Lung (tissue), 12 donors: ENCODE measurements around the gene ZFP36L1. TPM values are rescaled to one million over a fixed set of nuclear protein-coding genes. Genes with fewer than 3 reads are reported as not detected.

Source experiments
- ATAC-seq: fragments of 200-7000 bp; cut with Tn5 transposase; one replicate; pipeline ENCODE4 v1.9.1; 2020; ENCODE audit warnings: moderate number of reproducible peaks; ENCODE audit not compliant: insufficient read depth, low FRiP score
- DNase-seq, 3 donors: peaks; one replicate each; pipeline ENCODE4 v3.0.0-alpha.2; 2013 to 2017
- H3K27ac ChIP-seq, 2 donors: one replicate each; pipeline ENCODE4 v1.5.1; 2013; ENCODE audit warnings: mild to moderate bottlenecking in 2 of 2, moderate library complexity in 2 of 2, control low read depth in 1 of 2, inconsistent platforms in 1 of 2, low read depth in 1 of 2, low read length in 1 of 2
- H3K27me3 ChIP-seq, 3 donors: one replicate each; pipeline ENCODE4 v1.5.1; 2013; ENCODE audit warnings: low read length in 2 of 3; ENCODE audit not compliant: control insufficient read depth in 3 of 3, insufficient read depth in 3 of 3
- H3K36me3 ChIP-seq, 4 donors: one replicate each; pipeline ENCODE4 v1.5.1; 2013; ENCODE audit warnings: low read length in 4 of 4, mild to moderate bottlenecking in 1 of 4, moderate library complexity in 1 of 4; ENCODE audit not compliant: control insufficient read depth in 4 of 4, insufficient read depth in 4 of 4
- H3K4me1 ChIP-seq, 5 donors: one replicate each; pipeline ENCODE4 v1.5.1; 2013; ENCODE audit warnings: low read length in 5 of 5, mild to moderate bottlenecking in 2 of 5, moderate library complexity in 1 of 5; ENCODE audit not compliant: control insufficient read depth in 5 of 5, insufficient read depth in 5 of 5
- H3K4me3 ChIP-seq: one replicate; pipeline ENCODE4 v1.5.1; 2013; ENCODE audit warnings: mild to moderate bottlenecking, control low read depth, moderate library complexity
- H3K9ac ChIP-seq, 2 donors: one replicate each; pipeline ENCODE4 v1.5.1; 2013; ENCODE audit warnings: low read length in 2 of 2, control low read depth in 1 of 2; ENCODE audit not compliant: insufficient read depth in 1 of 2
- H3K9me3 ChIP-seq, 4 donors: one replicate each; pipeline ENCODE4 v1.5.1; 2013; ENCODE audit warnings: low read length in 3 of 4, mild to moderate bottlenecking in 1 of 4, moderate library complexity in 1 of 4; ENCODE audit not compliant: control insufficient read depth in 4 of 4, insufficient read depth in 3 of 4
- CTCF ChIP-seq: IDR thresholded peaks from 2 replicates; pipeline ENCODE4 v1.5.1; 2012; ENCODE audit warnings: mild to moderate bottlenecking; ENCODE audit errors: control extremely low read depth, extremely low read depth
- WGBS, 2 donors: extraction: QIAGEN DNeasy Blood & Tissue Kit; methylation state at CpG; one replicate each; pipeline ENCODE4 v1.1.7; 2013; 5-methylcytosine and 5-hydroxymethylcytosine counted together
- polyA plus RNA-seq, 2 donors: library from polyadenylated mRNA; stranded (reverse); fragments of 200-250 nt; gene quantifications; one replicate each; pipeline ENCODE4 v1.2.1, GENCODE V29; 2013
- total RNA-seq, 2 donors: library from RNA; depleted of rRNA in 1 of 2; stranded (reverse); fragments of >200 nt in 1 of 2; gene quantifications; one replicate each; pipeline ENCODE4 v1.2.1, GENCODE V29; 2014 to 2021
- donor health status: control.
- donor health status: control.
- donor health status: Bipolar disorder and iron deficiency.
- donor health status: healthy.
- donor health status: DM: yes; HTN: yes; CAD: no.

Gene ZFP36L1
- total and polyA plus RNA-seq, 4 donors, result 63.7 to 364 (median 267) TPM

GRCh38 chr14:68784226-68784910 is 8.5 kb downstream of the ZFP36L1 start:
- TF ChIP-seq CTCF, result no peak
- DNase-seq (peak; percentile 73 to 84 (median 83)), ATAC-seq (no peak)
- Histone ChIP-seq H3K27me3 (no peaks in the 10 kb centered on the region), H3K9ac (no peak overlapping the region), H3K27ac (peak overlapping the region in 1 of 2 donors; percentile 55), H3K4me1 (peaks cover 3 to 59% (median 30%) of the 10 kb centered on the region in 5 donors), H3K36me3 (peaks cover 6 to 26% (median 16%) of the 10 kb centered on the region in 4 donors), H3K9me3 (no peaks in the 10 kb centered on the region), H3K4me3 (no peak overlapping the region)
- WGBS, 2 donors, result 63 to 74% methylated on average over 5 of the region's 5 CpGs

- 89 to 91% methylated on average over 3 of the region's 3 CpGs for WGBS, 2 donors
- DNase-seq (no peak), ATAC-seq (no peak)
- peaks cover 1 to 19% (median 11%) of the 10 kb centered on the region in 4 donors for H3K36me3 ChIP-seq
- no peak overlapping the region for H3K9ac ChIP-seq
- H3K9me3 ChIP-seq, result no peaks in the 10 kb centered on the region
- peaks cover 3 to 64% (median 30%) of the 10 kb centered on the region in 5 donors for H3K4me1 ChIP-seq
- no peaks in the 10 kb centered on the region for H3K27me3 ChIP-seq
- H3K27ac ChIP-seq, result peak overlapping the region in 1 of 2 donors; percentile 55
- H3K4me3 ChIP-seq, result no peak overlapping the region
- TF ChIP-seq CTCF, result no peak
Measured at GRCh38 chr14:68783408-68784225, 9.2 kb downstream of the ZFP36L1 start.

GRCh38 chr14:68782091-68782981 is 10.5 kb downstream of the ZFP36L1 start:
- peak overlapping the region in 1 of 2 donors; percentile 71 for H3K27ac ChIP-seq
- no peak for TF ChIP-seq CTCF
- DNase-seq, result no peak
- no peak overlapping the region for H3K9ac ChIP-seq
- no peak overlapping the region for H3K4me3 ChIP-seq
- no peaks in the 10 kb centered on the region for H3K9me3 ChIP-seq
- no peaks in the 10 kb centered on the region for H3K27me3 ChIP-seq
- no peak for ATAC-seq
- H3K36me3 ChIP-seq, result peaks cover 0 to 8% (median 5%) of the 10 kb centered on the region in 4 donors
- peaks cover 3 to 58% (median 29%) of the 10 kb centered on the region in 5 donors for H3K4me1 ChIP-seq
- 87 to 88% methylated on average over 10 of the region's 10 CpGs for WGBS, 2 donors
